Mesendoderm (in vitro differentiated cells): ENCODE results near the gene ACER2.
A peak's percentile ranks its signal among the peaks of the same experiment; 100 is the strongest.

Experiments used
- DNase-seq: peaks from one replicate; pipeline ENCODE4 v3.0.0; 2013
- H2AK5ac ChIP-seq: 2 replicates; pipeline ENCODE4 v1.6.1; 2013; ENCODE audit warnings: low read length, inconsistent platforms
- H2BK120ac ChIP-seq: 2 replicates; pipeline ENCODE4 v1.6.1; 2013; ENCODE audit warnings: low read depth, mild to moderate bottlenecking, low read length, moderate library complexity, mixed read lengths
- H2BK15ac ChIP-seq: replicated peaks from 2 replicates; pipeline ENCODE4 v1.6.1; 2013; ENCODE audit warnings: low read depth, mild to moderate bottlenecking, moderate library complexity
- H2BK5ac ChIP-seq: 2 replicates; pipeline ENCODE4 v1.6.1; 2013; ENCODE audit warnings: low read length, inconsistent platforms
- H3K18ac ChIP-seq: 2 replicates; pipeline ENCODE4 v1.6.1; 2013; ENCODE audit warnings: mild to moderate bottlenecking, low read length, mixed read lengths
- H3K23ac ChIP-seq: one replicate; pipeline ENCODE4 v1.6.1; 2013; ENCODE audit warnings: low read length
- H3K27ac ChIP-seq: 2 replicates; pipeline ENCODE4 v1.5.1; 2013; ENCODE audit warnings: low read depth, mild to moderate bottlenecking, inconsistent platforms, low read length, moderate library complexity
- H3K27me3 ChIP-seq: 2 replicates; pipeline ENCODE4 v1.6.1; 2013; ENCODE audit warnings: low read length, control low read depth, mild to moderate bottlenecking, inconsistent platforms; ENCODE audit not compliant: insufficient read depth, poor library complexity
- H3K36me3 ChIP-seq: 2 replicates; pipeline ENCODE4 v1.6.1; 2013; ENCODE audit warnings: low read length, inconsistent platforms; ENCODE audit not compliant: control insufficient read depth, insufficient read depth
- H3K4ac ChIP-seq: one replicate; pipeline ENCODE4 v1.6.1; 2013; ENCODE audit warnings: low read depth, mild to moderate bottlenecking, low read length, moderate library complexity
- H3K4me1 ChIP-seq: 2 replicates; pipeline ENCODE4 v1.6.1; 2013; ENCODE audit warnings: low read depth, low read length, inconsistent platforms; ENCODE audit not compliant: control insufficient read depth
- H3K4me2 ChIP-seq: 2 replicates; pipeline ENCODE4 v1.6.1; 2013; ENCODE audit warnings: low read length
- H3K4me3 ChIP-seq: 2 replicates; pipeline ENCODE4 v1.5.1; 2013; ENCODE audit warnings: mild to moderate bottlenecking, low read length
- H3K56ac ChIP-seq: one replicate; pipeline ENCODE4 v1.6.1; 2013; ENCODE audit warnings: low read length
- H3K79me1 ChIP-seq: 2 replicates; pipeline ENCODE4 v1.6.1; 2013; ENCODE audit warnings: low read length, inconsistent platforms
- H3K79me2 ChIP-seq: 2 replicates; pipeline ENCODE4 v1.6.1; 2013; ENCODE audit warnings: mild to moderate bottlenecking, low read length; ENCODE audit not compliant: control insufficient read depth, insufficient read depth
- H3K9ac ChIP-seq: 2 replicates; pipeline ENCODE4 v1.6.1; 2013; ENCODE audit warnings: low read length, inconsistent platforms
- H4K5ac ChIP-seq: one replicate; pipeline ENCODE4 v1.6.1; 2013; ENCODE audit warnings: low read length
- H4K8ac ChIP-seq: one replicate; pipeline ENCODE4 v1.6.1; 2013; ENCODE audit warnings: low read depth, mild to moderate bottlenecking, control low read depth, low read length, moderate library complexity
- WGBS: extraction: QIAGEN DNeasy Blood & Tissue Kit; methylation state at CpG from one replicate; pipeline ENCODE4 v1.1.7; 2013; ENCODE audit warnings: low lambda C conversion rate, missing lambda C conversion rate; ENCODE audit not compliant: insufficient coverage; ENCODE audit errors: extremely low coverage; 5-methylcytosine and 5-hydroxymethylcytosine counted together

Gene ACER2

GRCh38 chr9:19464764-19465585 lies 56.2 kb downstream of the ACER2 start:
- Histone ChIP-seq H2BK120ac (no peak overlapping the region), H3K4me3 (no peak overlapping the region)
- DNase-seq: peak; percentile 86

GRCh38 chr9:19465586-19466279 lies 56.9 kb downstream of the ACER2 start:
- Histone ChIP-seq H2BK120ac (no peak overlapping the region), H4K8ac (no peak overlapping the region)
- WGBS: no CpG with 5 or more reads among the region's 13 CpGs

More at GRCh38 chr9:19464764-19465585, 56.2 kb downstream of the ACER2 start:
- no peaks in the 10 kb centered on the region for H3K36me3 ChIP-seq
- no peak overlapping the region for H2AK5ac ChIP-seq
- H3K27me3 ChIP-seq: no peaks in the 10 kb centered on the region
- no peak overlapping the region for H4K5ac ChIP-seq
- no CpG with 5 or more reads among the region's 49 CpGs for WGBS
- H3K56ac ChIP-seq: peak overlapping the region; percentile 66
- H3K23ac ChIP-seq: peak overlapping the region; percentile 31
- H3K9ac ChIP-seq: no peak overlapping the region
- no peaks in the 10 kb centered on the region for H3K79me2 ChIP-seq
- peak overlapping the region; percentile 93 for H3K4ac ChIP-seq
- no peak overlapping the region for H3K27ac ChIP-seq
- H3K4me1 ChIP-seq: no peaks in the 10 kb centered on the region
- H3K4me2 ChIP-seq: no peak overlapping the region
- H3K79me1 ChIP-seq: no peaks in the 10 kb centered on the region
- no peak overlapping the region for H4K8ac ChIP-seq
- no peak overlapping the region for H2BK15ac ChIP-seq
- H2BK5ac ChIP-seq: no peak overlapping the region
- H3K18ac ChIP-seq: no peak overlapping the region

GRCh38 chr9:19466280-19466639 lies 57.5 kb downstream of the ACER2 start:
- Histone ChIP-seq H3K79me2 (no peaks in the 10 kb centered on the region), H3K4ac (no peak overlapping the region), H3K27me3 (no peaks in the 10 kb centered on the region), H3K4me2 (no peak overlapping the region), H3K27ac (no peak overlapping the region), H3K4me1 (no peaks in the 10 kb centered on the region), H3K23ac (no peak overlapping the region), H2AK5ac (no peak overlapping the region), H3K56ac (no peak overlapping the region), H3K18ac (no peak overlapping the region), H2BK120ac (no peak overlapping the region), H3K4me3 (no peak overlapping the region), H3K79me1 (no peaks in the 10 kb centered on the region), H3K9ac (no peak overlapping the region), H2BK5ac (no peak overlapping the region), H3K36me3 (no peaks in the 10 kb centered on the region), H4K8ac (no peak overlapping the region), H4K5ac (no peak overlapping the region), H2BK15ac (no peak overlapping the region)
- no CpG with 5 or more reads among the region's 2 CpGs for WGBS
- no peak for DNase-seq

More at GRCh38 chr9:19465586-19466279, 56.9 kb downstream of the ACER2 start:
- no peak overlapping the region for H3K4ac ChIP-seq
- H3K27me3 ChIP-seq: no peaks in the 10 kb centered on the region
- H3K56ac ChIP-seq: no peak overlapping the region
- H3K4me1 ChIP-seq: no peaks in the 10 kb centered on the region
- no peak overlapping the region for H3K18ac ChIP-seq
- H3K27ac ChIP-seq: no peak overlapping the region
- no peak overlapping the region for H3K4me3 ChIP-seq
- DNase-seq: no peak
- H3K79me1 ChIP-seq: no peaks in the 10 kb centered on the region
- H2BK5ac ChIP-seq: no peak overlapping the region
- H4K5ac ChIP-seq: no peak overlapping the region
- H3K36me3 ChIP-seq: no peaks in the 10 kb centered on the region
- H2BK15ac ChIP-seq: no peak overlapping the region
- no peak overlapping the region for H3K9ac ChIP-seq
- no peaks in the 10 kb centered on the region for H3K79me2 ChIP-seq
- no peak overlapping the region for H3K4me2 ChIP-seq
- peak overlapping the region; percentile 31 for H3K23ac ChIP-seq
- no peak overlapping the region for H2AK5ac ChIP-seq

GRCh38 chr9:19469271-19469670 lies 60.5 kb downstream of the ACER2 start:
- Histone ChIP-seq H3K36me3 (no peaks in the 10 kb centered on the region), H3K4me3 (no peak overlapping the region), H3K27ac (no peak overlapping the region), H2BK15ac (no peak overlapping the region), H2BK120ac (no peak overlapping the region), H4K8ac (no peak overlapping the region), H3K56ac (no peak overlapping the region), H3K23ac (no peak overlapping the region), H2AK5ac (no peak overlapping the region), H3K4me2 (no peak overlapping the region), H3K4ac (no peak overlapping the region), H3K79me1 (no peaks in the 10 kb centered on the region), H3K79me2 (no peaks in the 10 kb centered on the region), H3K27me3 (no peaks in the 10 kb centered on the region), H4K5ac (no peak overlapping the region), H3K9ac (no peak overlapping the region), H2BK5ac (no peak overlapping the region), H3K18ac (no peak overlapping the region), H3K4me1 (no peaks in the 10 kb centered on the region)
- no CpG with 5 or more reads among the region's 3 CpGs for WGBS
- no peak for DNase-seq

GRCh38 chr9:19470567-19470966 lies 61.8 kb downstream of the ACER2 start:
- no peak overlapping the region for H2BK120ac ChIP-seq
- no peak overlapping the region for H3K23ac ChIP-seq
- H3K4me1 ChIP-seq: no peaks in the 10 kb centered on the region
- no peaks in the 10 kb centered on the region for H3K79me1 ChIP-seq
- DNase-seq: no peak
- H3K9ac ChIP-seq: no peak overlapping the region
- H2BK5ac ChIP-seq: no peak overlapping the region
- no peak overlapping the region for H3K27ac ChIP-seq
- no peak overlapping the region for H3K56ac ChIP-seq
- H3K79me2 ChIP-seq: no peaks in the 10 kb centered on the region
- H2AK5ac ChIP-seq: no peak overlapping the region
- no peaks in the 10 kb centered on the region for H3K27me3 ChIP-seq
- no peak overlapping the region for H4K8ac ChIP-seq
- H4K5ac ChIP-seq: no peak overlapping the region
- no CpG with 5 or more reads among the region's 5 CpGs for WGBS
- H3K4me2 ChIP-seq: no peak overlapping the region
- no peak overlapping the region for H3K18ac ChIP-seq
- H3K4me3 ChIP-seq: no peak overlapping the region
- H3K4ac ChIP-seq: no peak overlapping the region
- H3K36me3 ChIP-seq: no peaks in the 10 kb centered on the region
- H2BK15ac ChIP-seq: no peak overlapping the region
